Activated CD4-positive, alpha-beta T cell treated with anti-CD3 and anti-CD28 coated beads, Interleukin-2, amount 10 ng/mL, durations not matched to agents 24 days and 14 days (primary cell): ENCODE results near the gene PIEZO2. TPM values are rescaled to one million over a fixed set of nuclear protein-coding genes. Genes with fewer than 3 reads are reported as not detected.
A peak's percentile ranks its signal among the peaks of the same experiment; 100 is the strongest.
"Not testable (repeated sequence)": the region's sequence is repeated elsewhere in the genome, so short reads cannot be mapped to it uniquely, and the experiment has no call there.

Experiments used
- DNase-seq: peaks from one replicate; pipeline ENCODE4 v3.0.0; 2022
- H3K27ac Mint-ChIP-seq: one replicate; pipeline ENCODE4 v1.8.0; 2022; ENCODE audit warnings: mild to moderate bottlenecking, mixed read lengths
- H3K27me3 Mint-ChIP-seq: one replicate; pipeline ENCODE4 v1.8.0; 2022; ENCODE audit warnings: mixed read lengths
- H3K36me3 Mint-ChIP-seq: one replicate; pipeline ENCODE4 v1.8.0; 2022; ENCODE audit warnings: low read depth, mild to moderate bottlenecking, mixed read lengths
- H3K4me1 Mint-ChIP-seq: one replicate; pipeline ENCODE4 v1.8.0; 2021; ENCODE audit warnings: mixed read lengths
- H3K4me3 Mint-ChIP-seq: one replicate; pipeline ENCODE4 v1.8.0; 2022; ENCODE audit warnings: mild to moderate bottlenecking, moderate library complexity, mixed read lengths
- H3K9me3 Mint-ChIP-seq: one replicate; pipeline ENCODE4 v1.8.0; 2021; ENCODE audit warnings: mixed read lengths
- intact Hi-C: fragments of 100-400 bp; cut with micrococcal nuclease; formaldehyde crosslinking; loops from one replicate; pipeline ENCODE4 v1.15.1; 2023
- total RNA-seq: library from RNA; stranded (reverse); gene quantifications from 2 replicates; pipeline ENCODE4 v1.2.3, GENCODE V29; 2022

PIEZO2 gene
- not detected in 2 replicates for total RNA-seq

DNA sequence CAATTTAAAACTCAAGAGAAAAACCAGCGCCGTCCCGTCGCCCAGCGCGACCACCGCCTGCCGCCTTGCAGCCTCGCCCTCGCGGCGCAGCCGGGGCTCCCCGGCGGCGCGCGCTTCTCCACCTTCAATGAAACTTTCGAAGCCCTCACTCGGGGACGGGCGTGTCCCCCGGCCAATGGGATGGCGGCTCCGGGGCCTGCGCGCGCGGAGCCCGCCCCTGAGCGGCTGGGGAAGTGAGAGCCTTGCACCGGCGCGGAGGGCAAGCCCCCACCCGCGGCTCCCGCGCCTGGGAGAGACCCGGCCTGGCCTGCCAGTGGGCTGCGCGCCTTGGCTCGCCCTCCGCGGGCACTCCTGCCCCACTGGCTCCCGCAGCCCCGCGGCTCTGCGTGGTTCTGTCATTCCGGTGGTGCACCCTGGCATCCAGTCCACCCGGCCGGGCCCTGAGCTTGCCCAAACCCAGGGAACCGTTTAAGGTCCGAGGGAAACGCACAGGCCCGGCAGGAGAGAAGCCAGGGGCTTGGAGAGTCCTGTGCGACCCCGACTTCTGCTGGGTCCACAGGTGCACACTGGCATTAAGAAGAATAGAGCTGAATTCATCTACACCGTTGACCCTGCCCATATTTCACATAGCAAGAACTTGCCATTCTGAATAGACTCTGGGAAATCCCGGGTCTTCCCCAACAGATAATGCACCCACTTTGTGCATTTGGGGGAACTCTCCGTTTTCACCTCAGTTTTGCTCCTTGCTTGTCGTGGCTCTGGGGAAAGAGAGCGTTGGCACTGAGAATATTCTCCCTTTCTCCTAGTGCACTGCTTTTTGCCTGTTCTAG, at the start of gene PIEZO2:
Gene PIEZO2 (minus strand): TSS at position 129 of the 830 bp plus-strand sequence. CDS start 981 bp downstream, outside the sequence.
- peak; percentile 56 for DNase-seq
- Mint-ChIP-seq H3K36me3 (no peaks in the 10 kb centered on the region), H3K9me3 (no peaks in the 10 kb centered on the region), H3K27me3 (peaks cover 39% of the 10 kb centered on the region), H3K27ac (no peak within 1 kb of the TSS), H3K4me1 (peaks cover 2% of the 10 kb centered on the region), H3K4me3 (no peak within 1 kb of the TSS)
- intact Hi-C loops, result loop anchor here (5.0 kb wide), 1 partner anchor 297 kb away; no protein-coding TSS in a partner anchor

DNA sequence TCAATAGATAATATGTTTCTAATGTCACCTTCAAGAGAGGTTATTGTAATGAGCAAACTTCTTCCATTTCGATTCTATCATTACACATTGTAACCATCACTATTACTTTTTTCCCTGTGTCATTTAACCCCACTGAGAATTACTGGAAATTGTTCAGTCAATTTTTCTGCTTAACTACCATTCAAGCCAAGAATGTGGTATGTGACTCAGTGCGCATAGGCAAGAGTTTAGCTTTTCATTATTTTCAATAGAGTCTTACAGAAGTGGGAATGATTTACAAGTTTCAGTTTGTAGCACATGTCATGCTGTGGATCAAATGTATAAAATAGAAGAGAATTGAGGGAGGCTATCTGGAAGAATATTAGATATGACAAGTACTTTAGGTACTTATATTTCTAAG, 34.3 kb upstream of the PIEZO2 start:
- intact Hi-C loops, result no loop called here
- H3K9me3 Mint-ChIP-seq, result no peaks in the 10 kb centered on the region
- H3K4me3 Mint-ChIP-seq, result no peak overlapping the region
- no peaks in the 10 kb centered on the region for H3K36me3 Mint-ChIP-seq
- no peak overlapping the region for H3K27ac Mint-ChIP-seq
- no peaks in the 10 kb centered on the region for H3K4me1 Mint-ChIP-seq
- H3K27me3 Mint-ChIP-seq, result no peaks in the 10 kb centered on the region
- DNase-seq, result no peak

DNA sequence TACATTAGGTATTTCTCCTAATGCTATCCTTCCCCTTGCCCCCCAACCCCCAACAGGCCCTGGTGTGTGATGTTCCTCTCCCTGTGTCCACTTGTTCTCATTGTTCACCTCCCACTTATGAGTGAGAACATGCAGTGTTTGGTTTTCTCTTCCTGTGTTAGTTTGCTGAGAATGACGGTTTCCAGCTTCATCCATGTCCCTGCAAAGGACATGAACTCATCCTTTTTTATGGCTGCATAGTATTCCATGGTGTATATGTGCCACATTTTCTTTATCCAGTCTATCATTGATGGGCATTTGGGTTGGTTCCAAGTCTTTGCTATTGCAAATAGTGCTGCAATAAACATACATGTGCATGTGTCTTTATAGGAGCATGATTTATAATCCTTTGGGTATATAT, 32.3 kb upstream of the PIEZO2 start:
- H3K4me1 Mint-ChIP-seq, DNase-seq, H3K27ac Mint-ChIP-seq, H3K4me3 Mint-ChIP-seq, H3K9me3 Mint-ChIP-seq, H3K27me3 Mint-ChIP-seq, H3K36me3 Mint-ChIP-seq, intact Hi-C loops: not testable (repeated sequence)

DNA sequence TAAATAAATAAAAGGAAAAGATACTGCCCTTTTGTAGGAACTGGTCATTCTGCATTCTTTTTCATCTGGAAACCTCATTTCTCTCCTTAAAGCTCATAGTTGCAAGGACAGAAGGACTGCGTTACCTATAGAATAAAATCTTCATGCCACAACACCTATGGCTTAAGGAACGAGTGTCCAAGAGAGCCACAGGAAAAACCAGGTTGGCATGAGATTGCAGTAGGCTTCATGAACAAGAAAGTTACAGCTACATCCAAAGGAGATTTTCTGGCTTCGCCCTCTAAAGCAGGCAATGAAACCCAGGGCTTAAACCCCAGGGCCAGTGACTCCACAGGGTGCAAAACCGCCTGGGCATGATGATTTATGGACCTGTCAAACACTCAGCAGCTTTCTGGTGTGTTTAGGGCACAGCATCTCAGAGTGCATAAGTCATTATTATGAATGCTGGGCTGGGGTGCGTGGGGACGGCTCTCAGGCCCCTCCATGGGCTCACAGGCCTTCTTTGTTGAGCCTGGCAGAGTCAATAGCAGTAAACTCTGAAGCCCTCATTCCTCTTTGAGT, 30.7 kb upstream of the PIEZO2 start:
- intact Hi-C loops, result no loop called here
- no peaks in the 10 kb centered on the region for H3K36me3 Mint-ChIP-seq
- H3K4me1 Mint-ChIP-seq, result no peaks in the 10 kb centered on the region
- DNase-seq, result no peak
- H3K9me3 Mint-ChIP-seq, result no peaks in the 10 kb centered on the region
- no peak overlapping the region for H3K4me3 Mint-ChIP-seq
- no peak overlapping the region for H3K27ac Mint-ChIP-seq
- no peaks in the 10 kb centered on the region for H3K27me3 Mint-ChIP-seq

DNA sequence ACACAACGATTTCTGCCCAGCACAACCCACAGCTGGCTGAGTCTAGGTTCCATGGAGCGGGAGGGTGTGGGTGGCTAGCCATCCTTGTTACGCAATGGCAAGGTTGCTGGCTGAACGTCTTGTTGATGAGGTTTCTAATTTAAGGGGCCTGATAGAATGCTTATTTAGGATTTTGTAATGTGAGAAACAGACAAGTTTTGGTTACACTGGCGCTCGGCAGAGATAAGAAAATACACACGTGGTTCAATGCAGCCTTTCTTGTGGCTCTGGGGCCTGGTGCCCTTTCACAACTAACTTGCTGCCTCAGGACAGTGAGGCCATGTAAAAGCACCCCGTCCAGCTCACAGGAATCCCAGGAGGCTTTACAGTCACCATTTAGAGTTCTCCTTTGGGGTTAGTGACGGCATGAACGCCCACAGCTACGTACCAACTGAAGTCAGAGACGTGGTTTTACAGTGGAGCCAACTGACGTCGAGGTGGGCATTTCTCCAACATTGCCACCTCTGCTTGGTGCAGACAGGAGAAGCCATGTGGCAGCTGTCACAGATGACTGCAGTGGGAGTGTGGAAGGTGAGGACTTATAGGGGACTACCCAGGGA, 29.7 kb upstream of the PIEZO2 start:
- intact Hi-C loops, result no loop called here
- no peak for DNase-seq
- Mint-ChIP-seq H3K27ac (no peak overlapping the region), H3K9me3 (no peaks in the 10 kb centered on the region), H3K4me1 (no peaks in the 10 kb centered on the region), H3K27me3 (no peaks in the 10 kb centered on the region), H3K4me3 (no peak overlapping the region), H3K36me3 (no peaks in the 10 kb centered on the region)

DNA sequence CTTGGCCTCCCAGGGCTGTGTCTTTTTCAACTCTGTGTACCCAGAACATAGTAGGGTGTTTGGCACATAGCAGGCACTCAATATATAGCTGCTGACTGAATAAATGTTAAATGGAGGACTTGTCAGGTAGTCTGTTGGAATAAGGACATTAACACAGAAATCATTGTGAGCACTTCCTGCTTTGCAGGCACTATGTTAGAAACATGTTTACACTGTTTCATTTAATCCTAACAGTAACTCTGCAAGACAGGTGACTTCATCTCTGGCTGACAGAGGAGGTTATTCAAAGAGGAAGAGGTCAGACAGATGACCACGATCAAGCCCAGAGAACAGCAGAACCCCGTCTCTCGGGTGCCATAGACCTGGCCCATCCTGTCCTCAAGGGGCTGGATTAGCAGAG, 28.0 kb upstream of the PIEZO2 start:
- Mint-ChIP-seq H3K4me1 (no peaks in the 10 kb centered on the region), H3K27ac (no peak overlapping the region), H3K36me3 (no peaks in the 10 kb centered on the region), H3K9me3 (no peaks in the 10 kb centered on the region), H3K27me3 (no peaks in the 10 kb centered on the region), H3K4me3 (no peak overlapping the region)
- DNase-seq, result no peak
- intact Hi-C loops, result no loop called here

DNA sequence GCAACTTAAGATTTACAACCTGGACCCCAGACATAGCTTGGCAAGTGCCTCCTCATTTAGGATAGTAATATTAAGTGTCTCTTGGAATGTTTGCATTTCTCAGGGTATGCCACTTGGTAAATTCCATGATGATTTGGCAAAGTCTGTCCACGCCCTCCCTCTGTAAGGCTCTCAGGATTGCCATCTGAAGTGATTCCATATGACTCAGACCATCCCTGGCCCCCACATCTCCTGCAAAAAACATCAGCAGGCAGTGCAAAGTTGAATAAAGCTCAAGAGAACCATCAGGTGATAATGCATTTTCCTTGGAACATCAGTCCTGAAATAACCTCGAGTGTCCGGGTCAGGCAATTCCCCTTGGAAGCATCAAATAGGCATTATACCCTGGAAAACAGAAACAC, 27.1 kb upstream of the PIEZO2 start:
- no peak overlapping the region for H3K4me3 Mint-ChIP-seq
- no peaks in the 10 kb centered on the region for H3K27me3 Mint-ChIP-seq
- no peaks in the 10 kb centered on the region for H3K9me3 Mint-ChIP-seq
- intact Hi-C loops, result no loop called here
- no peak for DNase-seq
- H3K27ac Mint-ChIP-seq, result no peak overlapping the region
- H3K36me3 Mint-ChIP-seq, result no peaks in the 10 kb centered on the region
- H3K4me1 Mint-ChIP-seq, result no peaks in the 10 kb centered on the region

DNA sequence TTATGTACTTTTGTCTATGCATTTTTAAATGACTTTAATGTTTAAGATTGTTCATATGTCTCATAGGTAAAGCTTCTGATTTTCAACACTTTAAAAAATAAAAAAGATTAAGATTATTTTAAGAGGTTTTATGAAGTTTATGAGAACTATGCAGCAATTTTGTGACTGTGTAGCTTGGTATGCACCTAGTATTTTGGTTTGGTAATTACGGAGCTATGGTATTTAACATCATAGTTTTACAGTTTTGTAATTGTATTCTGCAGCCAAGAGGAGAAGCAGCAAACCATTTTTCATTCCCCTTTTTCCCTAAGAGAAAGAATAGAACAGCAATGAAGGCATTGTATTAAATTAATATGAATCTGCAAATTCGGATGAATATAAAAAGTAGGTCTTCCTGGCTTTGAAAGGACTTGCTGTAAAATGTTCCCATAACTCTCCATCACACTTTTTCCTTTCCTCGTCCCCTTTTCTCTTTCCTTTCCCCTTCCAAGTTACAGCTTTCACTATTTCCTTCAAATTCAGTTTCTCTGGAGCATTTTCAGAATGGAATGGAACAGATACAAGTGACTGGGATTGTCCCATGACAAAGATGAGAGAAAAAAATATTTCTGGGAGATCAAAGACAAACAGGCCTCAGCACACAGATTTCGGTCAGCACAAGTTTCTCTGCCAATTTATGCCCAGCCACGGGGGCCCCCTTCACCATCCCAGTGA, 26.1 kb upstream of the PIEZO2 start:
- no peaks in the 10 kb centered on the region for H3K9me3 Mint-ChIP-seq
- no peak overlapping the region for H3K27ac Mint-ChIP-seq
- no peaks in the 10 kb centered on the region for H3K27me3 Mint-ChIP-seq
- H3K36me3 Mint-ChIP-seq, result no peaks in the 10 kb centered on the region
- DNase-seq, result peak; percentile 0
- H3K4me1 Mint-ChIP-seq, result no peaks in the 10 kb centered on the region
- intact Hi-C loops, result no loop called here
- no peak overlapping the region for H3K4me3 Mint-ChIP-seq

DNA sequence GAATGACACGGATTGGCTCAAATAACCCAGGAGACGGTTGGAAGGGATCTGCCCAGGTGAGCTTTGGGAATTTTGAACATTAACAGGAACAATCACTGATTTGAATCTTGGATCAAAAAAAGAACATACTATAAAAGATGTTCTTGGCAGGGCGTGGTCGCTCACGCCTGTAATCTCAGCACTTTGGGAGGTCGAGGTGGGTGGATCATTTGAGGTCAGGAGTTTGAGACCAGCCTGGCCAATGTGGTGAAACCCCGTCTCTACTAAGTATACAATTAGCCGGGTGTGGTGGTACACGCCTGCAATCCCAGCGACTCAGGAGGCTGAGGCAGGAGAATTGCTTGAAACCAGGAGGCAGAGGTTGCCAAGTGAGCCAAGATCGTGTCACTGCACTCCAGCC, 24.8 kb upstream of the PIEZO2 start:
- H3K4me1 Mint-ChIP-seq, H3K4me3 Mint-ChIP-seq, H3K27me3 Mint-ChIP-seq, H3K9me3 Mint-ChIP-seq, H3K36me3 Mint-ChIP-seq, H3K27ac Mint-ChIP-seq, intact Hi-C loops: not testable (repeated sequence)
- DNase-seq, result peak; percentile 9

DNA sequence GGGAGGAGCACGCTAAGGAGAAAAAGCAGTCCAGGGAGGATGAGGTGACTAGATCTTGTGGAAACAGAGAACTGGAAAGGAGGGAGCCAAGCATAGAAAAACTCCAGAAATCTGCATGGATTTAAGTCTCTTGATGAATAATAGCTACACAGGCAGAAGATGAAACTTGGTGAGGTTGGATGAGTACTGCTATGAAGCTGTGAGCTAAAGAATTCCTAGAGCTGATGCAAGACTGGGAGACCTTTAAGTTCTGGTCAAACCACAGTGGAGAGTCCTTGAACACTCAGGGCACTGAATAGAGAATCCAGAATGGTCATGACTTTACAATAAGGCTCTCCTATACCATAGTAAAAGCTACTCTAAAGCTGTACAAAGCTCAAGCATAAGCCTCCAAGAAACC, 18.4 kb upstream of the PIEZO2 start:
- Mint-ChIP-seq H3K27ac (no peak overlapping the region), H3K36me3 (no peaks in the 10 kb centered on the region), H3K4me3 (no peak overlapping the region), H3K4me1 (no peaks in the 10 kb centered on the region), H3K27me3 (peaks cover 4% of the 10 kb centered on the region), H3K9me3 (no peaks in the 10 kb centered on the region)
- intact Hi-C loops, result no loop called here
- DNase-seq, result no peak

DNA sequence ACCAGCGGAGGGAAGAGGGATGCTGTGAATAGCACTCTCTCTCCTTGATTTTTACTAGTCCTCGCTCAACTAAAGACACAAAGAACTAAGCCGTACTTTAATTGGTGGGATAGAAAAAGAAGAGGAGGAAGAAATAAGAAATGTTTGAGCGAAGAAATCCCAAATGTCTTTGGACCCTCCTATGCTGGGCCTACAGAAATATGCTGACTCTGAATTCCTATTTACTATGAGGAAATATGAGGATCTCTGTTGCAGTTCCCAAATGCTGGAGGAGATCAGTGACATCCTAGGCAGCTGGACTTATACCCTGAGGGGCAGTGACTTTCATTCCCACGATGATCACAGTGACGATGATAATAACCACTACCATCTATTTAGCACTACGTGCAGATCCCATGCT, 16.6 kb upstream of the PIEZO2 start:
- Mint-ChIP-seq H3K27ac (no peak overlapping the region), H3K9me3 (no peaks in the 10 kb centered on the region), H3K27me3 (peaks cover 4% of the 10 kb centered on the region), H3K4me1 (no peaks in the 10 kb centered on the region), H3K4me3 (no peak overlapping the region), H3K36me3 (no peaks in the 10 kb centered on the region)
- no peak for DNase-seq
- intact Hi-C loops, result no loop called here

DNA sequence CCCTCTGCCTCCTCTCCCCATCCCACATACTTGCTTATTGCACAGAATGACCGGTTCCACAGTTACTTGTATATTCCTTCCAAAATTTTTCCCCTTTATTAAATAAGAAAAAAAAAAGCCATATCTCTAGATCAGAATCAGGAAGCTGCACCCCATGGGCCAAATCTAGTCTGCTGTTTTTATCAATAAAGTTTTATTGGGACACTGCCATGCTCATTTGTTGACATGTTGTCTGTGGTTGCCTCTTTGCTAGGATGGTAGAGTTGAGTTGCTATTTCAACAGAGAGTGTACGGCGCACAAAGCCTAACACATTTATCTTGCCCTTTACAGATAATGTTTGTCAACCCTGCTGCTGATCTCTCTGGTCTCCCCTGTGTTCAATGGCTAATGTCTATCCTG, 15.8 kb upstream of the PIEZO2 start:
- Mint-ChIP-seq H3K27me3 (peaks cover 4% of the 10 kb centered on the region), H3K4me1 (no peaks in the 10 kb centered on the region), H3K4me3 (no peak overlapping the region), H3K36me3 (no peaks in the 10 kb centered on the region), H3K27ac (no peak overlapping the region), H3K9me3 (no peaks in the 10 kb centered on the region)
- intact Hi-C loops, result no loop called here
- DNase-seq, result no peak

DNA sequence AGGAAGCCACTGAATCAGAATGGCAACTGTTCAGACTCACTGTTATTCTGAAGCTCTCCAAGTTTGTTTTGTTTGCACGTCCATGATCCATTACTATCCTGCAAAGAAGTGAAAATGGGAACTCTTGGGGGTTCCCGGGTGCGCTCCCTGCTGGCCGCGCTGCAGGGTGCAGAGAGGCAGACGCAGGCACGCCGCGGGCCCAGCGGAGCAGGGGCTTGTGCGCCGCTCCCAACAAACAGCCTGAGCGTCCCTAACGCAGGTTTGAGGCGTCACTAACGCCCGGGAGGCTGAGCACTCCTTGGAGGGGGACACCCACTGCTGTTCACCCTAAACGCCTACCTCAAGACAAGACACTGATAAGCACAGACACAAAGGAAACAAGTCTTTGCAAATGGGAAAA, 14.3 kb upstream of the PIEZO2 start:
- Mint-ChIP-seq H3K9me3 (no peaks in the 10 kb centered on the region), H3K4me3 (no peak overlapping the region), H3K4me1 (no peaks in the 10 kb centered on the region), H3K36me3 (no peaks in the 10 kb centered on the region), H3K27me3 (peaks cover 2% of the 10 kb centered on the region), H3K27ac (no peak overlapping the region)
- intact Hi-C loops, result no loop called here
- DNase-seq, result peak; percentile 58

DNA sequence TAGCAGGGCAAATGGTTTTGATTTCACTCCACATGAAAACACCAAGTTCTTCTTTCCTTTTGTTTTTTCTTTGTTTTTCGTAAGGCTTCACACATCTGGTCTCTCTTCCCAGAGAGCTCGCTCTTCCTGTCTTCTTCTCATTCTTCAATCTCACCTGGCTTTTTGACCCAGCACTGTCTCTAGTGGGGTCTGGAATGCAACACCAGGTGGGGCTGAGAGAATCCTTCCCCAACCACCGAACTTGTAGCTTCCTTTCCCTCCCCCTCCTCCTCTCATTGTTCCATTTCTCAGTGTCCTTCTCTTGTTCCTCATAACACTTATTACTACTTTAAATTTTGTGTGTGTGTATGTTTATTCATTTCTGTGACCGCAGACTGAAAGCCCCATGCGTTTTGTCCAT, 13.5 kb upstream of the PIEZO2 start:
- peaks cover 2% of the 10 kb centered on the region for H3K27me3 Mint-ChIP-seq
- peak; percentile 7 for DNase-seq
- intact Hi-C loops, result no loop called here
- H3K4me1 Mint-ChIP-seq, result no peaks in the 10 kb centered on the region
- H3K4me3 Mint-ChIP-seq, result no peak overlapping the region
- H3K27ac Mint-ChIP-seq, result no peak overlapping the region
- no peaks in the 10 kb centered on the region for H3K9me3 Mint-ChIP-seq
- H3K36me3 Mint-ChIP-seq, result no peaks in the 10 kb centered on the region
